HG02885 (cell line): ENCODE data around the gene PCDHGA2.
"Not testable (repeated sequence)": the region's sequence is repeated elsewhere in the genome, so short reads cannot be mapped to it uniquely, and the experiment has no call there.

Experiments used
- ATAC-seq: cut with Tn5 transposase; IDR thresholded peaks from one replicate; pipeline ENCODE4 v1.9.1; 2021; ENCODE audit warnings: mild to moderate bottlenecking; ENCODE audit not compliant: unreplicated experiment, poor library complexity

Gene PCDHGA2

DNA sequence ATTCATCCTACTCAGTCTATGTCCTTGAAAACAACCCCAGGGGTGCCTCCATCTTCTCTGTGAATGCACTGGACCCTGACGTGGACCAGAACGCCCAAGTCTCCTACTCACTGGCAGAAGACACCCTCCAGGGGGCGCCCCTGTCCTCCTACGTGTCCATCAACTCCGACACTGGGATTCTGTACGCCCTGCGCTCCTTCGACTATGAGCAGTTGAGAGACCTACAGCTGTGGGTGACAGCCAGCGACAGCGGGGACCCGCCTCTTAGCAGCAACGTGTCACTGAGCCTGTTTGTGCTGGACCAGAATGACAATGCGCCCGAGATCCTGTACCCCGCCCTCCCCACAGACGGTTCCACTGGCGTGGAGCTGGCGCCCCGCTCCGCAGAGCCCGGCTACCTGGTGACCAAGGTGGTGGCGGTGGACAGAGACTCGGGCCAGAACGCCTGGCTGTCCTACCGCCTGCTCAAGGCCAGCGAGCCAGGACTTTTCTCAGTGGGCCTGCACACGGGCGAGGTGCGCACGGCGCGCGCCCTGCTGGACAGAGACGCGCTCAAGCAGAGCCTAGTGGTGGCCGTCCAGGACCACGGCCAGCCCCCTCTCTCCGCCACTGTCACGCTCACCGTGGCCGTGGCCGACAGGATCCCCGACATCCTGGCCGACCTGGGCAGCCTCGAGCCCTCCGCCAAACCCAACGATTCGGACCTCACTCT is 37.0 kb downstream of the PCDHGA2 start:
- not testable (repeated sequence) for ATAC-seq

DNA sequence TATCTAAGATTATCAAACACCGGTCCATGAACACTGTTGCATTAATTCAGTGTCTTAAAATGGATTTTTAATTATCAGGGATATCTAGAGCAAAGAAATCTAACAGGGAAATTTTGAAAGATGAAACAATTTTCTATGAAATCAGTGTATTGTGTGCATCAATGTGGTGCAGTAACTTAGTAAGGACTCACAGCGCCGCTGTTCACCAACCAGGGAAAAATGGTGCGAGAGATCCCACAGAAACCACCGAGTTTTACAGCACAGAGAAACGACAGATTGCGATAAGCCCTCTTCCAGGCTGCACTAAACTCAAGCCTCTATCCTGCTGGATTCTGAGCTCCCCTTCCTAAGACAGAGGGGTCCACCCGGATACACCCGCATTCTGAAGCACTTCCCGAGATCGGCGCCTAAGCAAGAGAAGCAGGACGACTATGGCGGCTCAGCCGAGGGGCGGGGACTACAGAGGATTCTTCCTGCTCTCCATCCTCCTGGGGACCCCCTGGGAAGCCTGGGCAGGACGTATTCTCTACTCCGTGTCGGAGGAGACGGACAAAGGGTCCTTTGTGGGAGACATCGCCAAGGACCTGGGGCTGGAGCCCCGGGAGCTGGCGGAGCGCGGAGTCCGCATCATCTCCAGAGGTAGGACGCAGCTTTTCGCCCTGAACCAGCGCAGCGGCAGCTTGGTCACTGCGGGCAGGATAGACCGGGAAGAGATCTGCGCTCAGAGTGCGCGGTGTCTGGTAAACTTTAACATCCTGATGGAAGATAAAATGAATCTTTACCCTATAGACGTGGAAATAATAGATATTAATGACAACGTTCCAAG is 44.1 kb downstream of the PCDHGA2 start, which contains the start of gene PCDHGA7:
Gene PCDHGA7, plus strand, starts transcription at position 274 of the 826 bp plus-strand sequence. Its CDS starts 158 bp downstream, at position 432.
- peak; percentile 85 for ATAC-seq

DNA sequence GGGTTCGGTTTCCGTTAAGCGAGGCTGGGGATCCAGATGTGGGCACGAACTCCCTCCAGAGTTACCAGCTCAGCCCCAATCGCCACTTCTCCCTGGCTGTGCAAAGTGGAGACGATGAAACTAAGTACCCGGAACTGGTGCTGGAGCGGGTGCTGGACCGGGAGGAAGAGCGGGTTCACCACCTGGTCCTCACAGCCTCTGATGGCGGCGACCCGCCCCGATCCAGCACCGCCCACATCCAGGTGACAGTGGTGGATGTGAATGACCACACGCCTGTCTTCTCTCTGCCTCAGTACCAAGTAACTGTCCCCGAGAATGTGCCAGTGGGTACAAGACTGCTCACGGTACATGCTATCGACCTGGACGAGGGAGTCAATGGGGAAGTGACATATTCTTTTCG is 44.8 kb downstream of the PCDHGA2 start:
- no peak for ATAC-seq

DNA sequence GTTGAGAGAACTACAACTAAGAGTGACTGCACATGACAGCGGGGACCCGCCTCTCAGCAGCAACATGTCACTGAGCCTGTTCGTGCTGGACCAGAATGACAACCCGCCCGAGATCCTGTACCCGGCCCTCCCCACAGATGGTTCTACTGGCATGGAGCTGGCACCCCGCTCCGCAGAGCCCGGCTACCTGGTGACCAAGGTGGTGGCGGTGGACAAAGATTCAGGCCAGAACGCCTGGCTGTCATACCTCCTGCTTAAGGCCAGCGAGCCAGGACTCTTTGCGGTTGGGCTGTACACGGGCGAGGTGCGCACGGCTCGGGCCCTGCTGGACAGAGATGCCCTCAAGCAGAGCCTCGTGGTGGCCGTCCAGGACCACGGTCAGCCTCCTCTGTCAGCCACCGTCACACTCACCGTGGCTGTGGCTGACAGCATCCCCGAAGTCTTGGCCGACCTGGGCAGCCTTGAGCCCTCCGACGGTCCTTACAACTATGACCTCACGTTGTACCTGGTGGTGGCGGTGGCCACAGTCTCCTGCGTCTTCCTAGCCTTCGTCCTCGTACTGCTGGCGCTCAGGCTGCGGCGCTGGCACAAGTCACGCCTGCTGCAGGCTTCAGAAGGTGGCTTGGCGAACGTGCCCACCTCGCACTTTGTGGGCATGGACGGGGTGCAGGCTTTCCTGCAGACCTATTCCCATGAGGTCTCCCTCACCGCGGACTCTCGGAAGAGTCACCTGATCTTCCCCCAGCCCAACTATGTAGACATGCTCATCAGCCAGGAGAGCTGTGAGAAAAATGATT is 46.1 kb downstream of the PCDHGA2 start:
- ATAC-seq: no peak

DNA sequence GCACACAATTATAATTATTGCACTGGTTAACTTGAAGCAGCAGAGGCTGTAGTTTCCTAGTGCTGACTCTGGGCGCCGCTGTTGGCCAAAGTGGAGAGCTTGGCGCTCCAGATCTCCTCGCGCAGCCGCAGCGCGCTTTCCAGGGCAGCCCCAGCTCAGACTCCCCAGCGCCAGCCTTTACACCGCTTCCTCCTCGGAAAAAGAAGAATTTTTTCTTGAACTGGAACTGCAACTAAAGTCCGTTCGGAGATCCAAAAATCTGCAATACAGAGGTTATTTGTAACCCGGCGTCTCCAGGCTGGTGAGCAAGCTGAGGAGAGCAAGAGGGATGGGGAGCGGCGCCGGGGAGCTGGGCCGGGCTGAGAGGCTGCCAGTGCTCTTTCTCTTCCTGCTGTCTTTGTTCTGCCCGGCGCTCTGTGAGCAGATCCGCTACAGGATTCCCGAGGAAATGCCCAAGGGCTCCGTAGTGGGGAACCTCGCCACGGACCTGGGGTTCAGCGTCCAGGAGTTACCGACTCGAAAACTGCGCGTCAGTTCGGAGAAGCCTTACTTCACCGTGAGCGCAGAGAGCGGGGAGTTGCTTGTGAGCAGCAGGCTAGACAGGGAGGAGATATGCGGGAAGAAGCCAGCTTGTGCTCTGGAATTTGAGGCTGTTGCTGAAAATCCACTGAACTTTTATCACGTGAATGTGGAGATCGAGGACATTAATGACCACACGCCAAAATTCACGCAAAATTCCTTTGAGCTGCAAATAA is 49.2 kb downstream of the PCDHGA2 start, which contains the start of gene PCDHGB4:
Gene PCDHGB4, plus strand, starts transcription at position 142 of the 755 bp plus-strand sequence. Its CDS starts 187 bp downstream, at position 329.
- ATAC-seq: peak; percentile 79

DNA sequence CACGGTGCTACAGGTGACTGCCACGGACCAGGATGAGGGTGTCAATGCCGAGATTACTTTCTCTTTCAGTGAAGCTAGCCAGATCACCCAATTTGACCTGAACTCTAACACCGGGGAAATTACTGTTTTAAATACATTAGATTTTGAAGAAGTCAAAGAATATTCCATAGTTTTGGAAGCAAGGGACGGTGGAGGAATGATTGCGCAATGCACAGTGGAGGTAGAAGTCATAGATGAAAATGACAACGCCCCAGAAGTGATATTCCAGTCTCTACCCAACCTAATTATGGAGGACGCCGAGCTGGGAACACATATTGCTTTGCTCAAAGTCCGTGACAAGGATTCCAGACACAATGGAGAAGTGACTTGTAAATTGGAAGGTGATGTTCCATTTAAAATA is 50.1 kb downstream of the PCDHGA2 start:
- ATAC-seq: no peak

DNA sequence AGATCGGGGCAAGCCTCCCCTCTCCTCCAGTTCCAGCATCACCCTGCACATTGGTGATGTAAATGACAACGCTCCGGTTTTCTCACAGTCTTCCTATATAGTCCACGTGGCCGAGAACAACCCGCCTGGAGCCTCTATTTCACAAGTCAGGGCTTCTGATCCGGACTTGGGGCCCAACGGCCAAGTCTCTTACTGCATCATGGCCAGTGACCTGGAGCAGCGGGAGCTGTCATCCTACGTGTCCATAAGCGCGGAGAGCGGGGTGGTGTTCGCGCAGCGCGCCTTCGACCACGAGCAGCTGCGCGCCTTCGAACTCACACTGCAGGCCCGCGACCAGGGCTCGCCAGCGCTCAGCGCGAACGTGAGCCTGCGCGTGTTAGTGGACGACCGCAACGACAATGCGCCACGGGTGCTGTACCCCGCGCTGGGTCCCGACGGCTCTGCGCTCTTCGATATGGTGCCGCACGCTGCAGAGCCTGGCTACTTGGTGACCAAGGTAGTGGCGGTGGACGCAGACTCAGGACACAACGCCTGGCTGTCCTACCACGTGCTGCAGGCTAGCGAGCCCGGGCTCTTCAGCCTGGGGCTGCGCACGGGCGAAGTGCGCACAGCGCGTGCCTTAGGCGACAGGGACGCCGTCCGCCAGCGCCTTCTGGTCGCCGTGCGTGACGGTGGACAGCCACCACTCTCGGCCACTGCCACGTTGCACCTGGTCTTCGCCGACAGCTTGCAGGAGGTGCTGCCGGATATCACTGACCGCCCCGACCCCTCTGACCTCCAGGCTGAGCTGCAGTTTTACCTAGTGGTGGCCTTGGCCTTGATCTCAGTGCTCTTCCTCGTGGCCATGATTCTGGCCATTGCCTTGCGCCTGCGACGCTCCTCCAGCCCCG is 50.8 kb downstream of the PCDHGA2 start:
- ATAC-seq: no peak

DNA sequence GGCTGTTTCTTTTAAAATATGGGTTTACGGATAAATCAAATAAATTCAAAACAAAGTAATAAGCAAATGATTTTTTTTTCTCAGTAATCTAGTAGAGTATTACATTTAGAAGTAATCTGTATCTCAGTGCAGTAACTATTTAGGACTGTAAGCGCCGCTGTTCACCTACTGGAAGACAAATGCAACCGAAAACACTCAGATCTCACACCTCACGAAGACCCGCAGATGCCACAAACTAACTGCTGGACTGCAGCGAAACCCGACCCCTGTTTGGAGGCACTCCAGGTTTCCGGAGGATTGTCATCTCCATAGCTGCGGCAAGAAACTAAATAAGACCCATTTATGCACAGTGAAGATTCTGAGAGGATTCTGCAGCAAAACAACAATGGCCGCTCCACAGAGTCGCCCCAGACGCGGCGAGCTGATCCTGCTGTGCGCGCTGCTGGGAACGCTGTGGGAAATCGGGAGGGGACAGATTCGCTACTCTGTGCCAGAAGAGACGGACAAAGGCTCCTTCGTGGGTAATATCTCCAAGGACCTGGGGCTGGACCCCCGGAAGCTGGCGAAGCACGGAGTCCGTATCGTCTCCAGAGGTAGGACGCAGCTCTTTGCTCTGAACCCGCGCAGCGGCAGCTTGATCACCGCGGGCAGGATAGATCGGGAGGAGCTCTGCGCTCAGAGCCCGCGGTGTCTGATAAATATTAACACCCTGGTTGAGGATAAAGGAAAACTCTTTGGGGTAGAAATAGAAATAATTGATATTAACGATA is 54.1 kb downstream of the PCDHGA2 start, which contains the start of gene PCDHGA8:
Gene PCDHGA8, plus strand, starts transcription at position 205 of the 770 bp plus-strand sequence. Its CDS starts 181 bp downstream, at position 386.
- ATAC-seq: no peak
